ENCODE data around the gene ZNG1B. TPM values are rescaled to one million over a fixed set of nuclear protein-coding genes. Genes with fewer than 3 reads are reported as not detected.
"Not testable (repeated sequence)": the region's sequence is repeated elsewhere in the genome, so short reads cannot be mapped to it uniquely, and the experiment has no call there.

Gene ZNG1B
- total RNA-seq, 1 donor from 2014 or later, result 19.2 TPM

DNA sequence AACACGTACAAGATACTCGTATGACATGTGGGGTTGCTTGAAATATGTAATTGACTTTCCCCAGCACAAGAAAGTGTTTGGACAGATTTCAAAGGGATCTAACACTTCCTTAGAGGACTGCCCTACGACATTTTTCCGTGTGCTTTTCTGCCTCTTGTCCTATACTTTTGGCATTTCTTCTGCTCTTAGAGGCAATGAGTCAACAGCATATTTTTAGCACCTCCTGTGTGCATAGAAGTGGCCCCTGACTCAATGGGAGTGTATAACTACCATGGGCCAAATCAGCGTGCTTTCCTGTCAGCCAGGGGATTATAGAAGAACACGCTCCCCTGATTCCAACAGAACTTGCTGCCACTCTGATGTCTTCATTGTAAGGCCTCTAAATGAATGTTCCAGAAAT, 99.1 kb downstream of the ZNG1B start:
- not testable (repeated sequence) for H3K4me3 ChIP-seq

GRCh38 chr2:113540834-113541203, 103.3 kb downstream of the ZNG1B start:
- intact Hi-C loops (cut with DNase I); H3K27ac ChIP-seq; H3K36me3 ChIP-seq; H3K4me3 ChIP-seq; DNase-seq (ENCODE audit: extremely low spot score in 2 of 2); H3K27me3 ChIP-seq; H3K9me3 ChIP-seq; H3K4me1 ChIP-seq: not testable (repeated sequence)

More for the DNA sequence above, 99.1 kb downstream of the ZNG1B start:
- H3K27me3 ChIP-seq; H3K27ac ChIP-seq; DNase-seq (ENCODE audit: extremely low spot score in 2 of 2); H3K36me3 ChIP-seq; H3K9me3 ChIP-seq; intact Hi-C loops (cut with DNase I); H3K4me1 ChIP-seq: not testable (repeated sequence)

DNA sequence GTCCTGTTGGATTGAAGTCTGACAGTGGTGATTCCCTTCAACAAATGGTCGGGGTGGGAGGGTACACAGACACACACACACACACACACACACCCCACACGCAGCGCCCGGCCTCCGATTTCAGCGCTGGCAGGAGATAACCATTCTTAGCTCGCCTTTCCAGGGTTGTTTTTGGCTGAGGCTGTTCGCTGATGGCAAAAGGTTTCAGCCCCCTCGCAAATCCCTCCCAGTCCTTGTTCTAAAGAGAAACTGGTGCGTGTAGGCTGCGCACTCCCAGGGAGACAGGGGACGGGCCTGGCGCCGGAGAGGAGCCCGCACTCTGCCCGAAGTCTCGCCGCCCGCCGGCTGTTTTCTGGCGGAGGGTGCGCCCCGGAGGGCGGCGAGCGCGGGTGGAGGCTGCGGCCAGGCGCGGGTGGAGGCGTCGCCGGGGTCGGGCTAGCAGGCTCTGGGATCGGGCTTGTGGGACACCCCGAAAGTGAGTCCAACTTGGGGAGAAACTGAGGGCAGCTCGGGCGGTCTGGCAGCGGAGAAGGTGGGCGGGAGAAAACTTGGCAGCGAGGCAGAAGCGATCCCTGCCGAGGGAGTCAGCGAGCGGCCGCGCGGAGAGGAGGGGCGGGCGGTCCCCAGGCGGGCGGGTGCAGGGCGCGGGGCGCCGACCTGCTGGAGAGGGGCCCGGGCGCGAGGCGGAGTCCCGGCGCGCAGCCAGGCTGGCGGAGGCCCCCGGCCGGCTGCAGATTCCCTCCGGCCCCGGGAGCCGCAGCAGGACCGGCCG, 103.9 kb downstream of the ZNG1B start:
- H3K9me3 ChIP-seq; H3K4me1 ChIP-seq; H3K36me3 ChIP-seq; intact Hi-C loops (cut with DNase I); H3K27me3 ChIP-seq: not testable (repeated sequence)
- Histone ChIP-seq H3K27ac (peak overlapping the region; percentile 83), H3K4me3 (peak overlapping the region; percentile 55 to 62)
- TF ChIP-seq POLR2AphosphoS5 (IDR thresholded peaks at IDR 0.05; ENCODE audit: insufficient read depth in 1 of 2, low read depth in 1 of 2), result peak in 1 of 2 donors; percentile 22
- DNase-seq (ENCODE audit: extremely low spot score in 2 of 2), result peak in 1 of 2 donors; percentile 84

DNA sequence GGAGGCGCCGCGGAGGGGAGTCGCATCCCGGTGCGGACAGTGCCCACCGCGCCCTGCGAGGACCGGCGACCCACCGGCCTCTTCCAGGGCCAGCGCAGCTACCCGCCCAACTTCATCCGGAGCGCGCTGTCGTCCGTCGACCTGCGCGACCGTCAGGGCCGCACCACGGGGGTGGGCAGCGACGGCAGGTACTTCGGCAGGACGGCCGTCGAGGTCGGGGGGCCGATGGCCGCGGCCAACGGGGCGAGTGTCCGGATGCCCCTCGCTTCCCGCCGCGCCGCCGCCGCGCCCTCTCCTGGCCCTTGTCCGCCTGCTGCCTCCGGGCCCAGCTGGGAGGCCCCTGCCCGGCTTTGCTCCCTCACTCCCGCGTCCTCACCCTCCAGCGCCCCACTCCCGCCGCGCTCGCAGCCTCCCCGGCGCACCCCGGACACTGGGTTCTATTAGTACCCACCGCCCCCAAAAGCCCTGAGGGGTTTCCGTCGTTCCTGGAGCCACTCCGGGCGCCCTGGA, 104.5 kb downstream of the ZNG1B start:
- H3K27me3 ChIP-seq; H3K36me3 ChIP-seq; H3K4me1 ChIP-seq; intact Hi-C loops (cut with DNase I); DNase-seq (ENCODE audit: extremely low spot score in 2 of 2); H3K9me3 ChIP-seq: not testable (repeated sequence)
- H3K4me3 ChIP-seq, result peak overlapping the region; percentile 55 to 62
- peak overlapping the region; percentile 83 for H3K27ac ChIP-seq

DNA sequence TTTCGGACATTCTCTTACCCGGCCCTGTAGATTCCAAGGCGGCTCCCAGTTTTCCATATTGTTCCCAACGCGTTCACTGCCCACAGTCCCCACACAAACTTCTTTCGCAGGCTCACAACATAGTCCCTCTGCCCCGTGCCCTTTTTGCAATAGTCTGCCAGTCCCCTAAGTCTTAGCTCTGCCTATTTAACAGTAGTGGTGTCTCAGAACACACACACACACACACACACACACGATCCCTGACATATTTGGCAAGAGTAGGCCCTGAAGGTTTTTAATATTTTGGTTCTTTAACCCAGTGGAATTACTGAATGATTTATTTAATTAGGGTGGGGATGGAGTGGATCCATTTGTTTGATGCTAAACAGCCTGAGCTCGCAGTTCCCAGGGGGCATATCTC, 105.0 kb downstream of the ZNG1B start:
- H3K36me3 ChIP-seq; H3K27me3 ChIP-seq; H3K9me3 ChIP-seq; intact Hi-C loops (cut with DNase I); DNase-seq (ENCODE audit: extremely low spot score in 2 of 2); H3K4me1 ChIP-seq: not testable (repeated sequence)
- peak overlapping the region; percentile 83 for H3K27ac ChIP-seq
- peak overlapping the region; percentile 55 to 62 for H3K4me3 ChIP-seq

Other genes with a start within 250 kb of the ZNG1B start
- gene PAX8, start 158.8 kb upstream of the ZNG1B start, total RNA-seq, result 1.7 TPM
- gene FOXD4L1, start 61.0 kb downstream of the ZNG1B start, total RNA-seq, result not detected
- gene RABL2A, start 189.6 kb downstream of the ZNG1B start, total RNA-seq, result 9.3 TPM